WTC11 (cell line): ENCODE results near the gene CCL25.

Experiments used
- CTCF ChIP-seq: fragments of 200-600 bp; IDR thresholded peaks from 2 replicates; pipeline ENCODE4 v1.8.0; 2022; ENCODE audit warnings: antibody characterized with exemption
- ESRRA ChIP-seq: sonication (generic); formaldehyde crosslinking; IDR thresholded peaks from 2 replicates; pipeline ENCODE4 v1.8.1; 2022; ENCODE audit warnings: mild to moderate bottlenecking, missing genetic modification reagents, borderline replicate concordance
- HMGXB4 ChIP-seq: sonication (generic); formaldehyde crosslinking; IDR thresholded peaks from 2 replicates; pipeline ENCODE4 v1.8.1; 2023; ENCODE audit warnings: mild to moderate bottlenecking, moderate library complexity, missing genetic modification reagents
- IRF2 ChIP-seq: sonication (generic); formaldehyde crosslinking; IDR thresholded peaks from 2 replicates; pipeline ENCODE4 v1.8.0; 2022; ENCODE audit warnings: low read depth, missing genetic modification reagents, borderline replicate concordance
- JUN ChIP-seq: sonication (generic); formaldehyde crosslinking; IDR thresholded peaks from 2 replicates; pipeline ENCODE4 v1.8.0; 2023; ENCODE audit warnings: mild to moderate bottlenecking, missing genetic modification reagents
- KAT7 ChIP-seq: sonication (generic); formaldehyde crosslinking; IDR thresholded peaks from 2 replicates; pipeline ENCODE4 v1.8.1; 2023; ENCODE audit warnings: missing genetic modification reagents, mild to moderate bottlenecking, borderline replicate concordance
- MAX ChIP-seq: sonication (generic); formaldehyde crosslinking; IDR thresholded peaks from 2 replicates; pipeline ENCODE4 v1.8.0; 2022; ENCODE audit warnings: mild to moderate bottlenecking, missing genetic modification reagents
- NFYB ChIP-seq: sonication (generic); formaldehyde crosslinking; conservative IDR thresholded peaks from 2 replicates; pipeline ENCODE4 v1.8.0; 2022; ENCODE audit warnings: low read depth, missing genetic modification reagents
- PRRX2 ChIP-seq: fragments of 250-450 bp; sonication (Bioruptor Pico); IDR thresholded peaks from 2 replicates; pipeline ENCODE4 v1.8.0; 2021; ENCODE audit warnings: mild to moderate bottlenecking
- STAT6 ChIP-seq: sonication (generic); formaldehyde crosslinking; conservative IDR thresholded peaks from 2 replicates; pipeline ENCODE4 v1.8.1; 2023; ENCODE audit warnings: mild to moderate bottlenecking, low read depth, missing genetic modification reagents, moderate library complexity
- TP53 ChIP-seq: sonication (generic); formaldehyde crosslinking; IDR thresholded peaks from 2 replicates; pipeline ENCODE4 v1.8.1; 2023; ENCODE audit warnings: mild to moderate bottlenecking, missing genetic modification reagents
- USF2 ChIP-seq: sonication (generic); formaldehyde crosslinking; IDR thresholded peaks from 2 replicates; pipeline ENCODE4 v1.8.1; 2023; ENCODE audit warnings: mild to moderate bottlenecking, missing genetic modification reagents, moderate library complexity

- TF ChIP-seq IRF2 (CRISPR knock-in tag) (no peak), NFYB (no peak), HMGXB4 (no peak), CTCF (no peak), MAX (CRISPR knock-in tag) (no peak), USF2 (CRISPR knock-in tag) (no peak), TP53 (CRISPR knock-in tag) (no peak), PRRX2 (no peak), JUN (CRISPR knock-in tag) (no peak), ESRRA (CRISPR knock-in tag) (no peak), KAT7 (CRISPR knock-in tag) (no peak), STAT6 (no peak)
Measured at GRCh38 chr19:8093740-8094139, 41.2 kb downstream of the CCL25 start.
